Measurements from ENCODE around the gene TGFBI.

Gene TGFBI

DNA sequence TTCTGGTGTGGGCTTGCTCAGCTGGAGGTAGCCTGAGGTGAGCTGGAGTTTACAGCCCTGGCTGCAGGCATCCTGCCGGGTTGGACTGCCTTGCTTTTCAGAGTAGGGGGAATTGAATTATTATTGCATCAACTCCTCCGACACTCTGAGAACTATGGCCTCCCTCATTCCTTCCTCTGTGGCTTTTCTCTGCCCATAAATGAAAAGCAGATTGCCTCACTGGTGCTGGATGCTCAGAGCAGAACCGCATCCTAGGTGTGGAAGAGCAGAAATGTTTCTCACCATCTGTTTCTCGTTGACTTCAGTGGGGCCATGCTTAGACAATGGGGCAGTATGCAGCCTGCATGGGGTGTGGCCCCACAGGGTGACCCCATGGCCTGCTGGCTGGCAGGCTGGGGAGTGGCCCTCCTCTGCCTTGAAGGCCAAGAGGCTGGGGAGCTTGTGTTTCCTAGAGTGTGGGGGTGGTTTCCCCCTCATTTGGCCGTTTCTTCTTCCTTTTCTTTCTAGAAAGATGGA is 27.3 kb upstream of the TGFBI start:
- no peak for DNase-seq (ENCODE audit: low read depth in 1 of 2, low spot score in 1 of 2)

DNA sequence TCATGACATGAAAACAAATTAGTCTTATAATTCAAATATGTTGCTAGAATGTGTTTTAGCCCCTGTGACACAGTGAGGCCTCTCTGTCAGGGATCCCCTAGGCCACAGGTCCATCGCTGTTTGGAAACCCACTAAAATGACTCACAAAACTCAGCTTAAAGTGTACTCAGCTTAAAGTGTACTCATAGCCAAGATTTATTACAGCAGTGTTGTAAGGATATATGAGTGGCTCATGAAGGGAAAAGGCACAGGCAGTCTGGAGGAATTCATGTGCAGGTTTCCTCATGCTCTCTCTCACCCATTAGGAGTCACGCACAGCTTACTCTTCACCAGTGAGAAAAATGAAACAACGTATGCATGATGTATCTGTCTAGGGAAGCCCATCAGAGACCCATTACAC is 24.4 kb upstream of the TGFBI start:
- no peak for DNase-seq (ENCODE audit: low read depth in 1 of 2, low spot score in 1 of 2)

DNA sequence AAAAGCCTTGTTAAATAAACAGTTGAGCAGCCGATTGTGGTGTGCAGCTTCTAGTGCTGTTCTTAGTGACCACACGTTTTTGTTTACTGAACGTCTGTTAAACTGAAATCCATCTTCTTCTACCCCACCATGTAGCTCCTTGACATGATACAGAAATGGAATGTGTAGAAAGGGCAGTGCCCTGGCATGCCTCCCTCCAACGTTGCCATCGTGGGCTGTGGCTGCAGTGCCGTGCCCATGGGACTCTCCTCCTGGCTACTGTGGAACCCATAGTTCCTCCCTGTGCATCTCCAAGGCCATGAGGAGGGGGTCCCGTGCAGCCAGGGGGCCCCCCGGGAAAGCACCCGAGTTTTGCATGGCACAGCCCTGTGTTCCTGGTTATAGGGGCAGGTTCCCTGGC is 23.3 kb upstream of the TGFBI start:
- DNase-seq (ENCODE audit: low read depth in 1 of 2, low spot score in 1 of 2): no peak

DNA sequence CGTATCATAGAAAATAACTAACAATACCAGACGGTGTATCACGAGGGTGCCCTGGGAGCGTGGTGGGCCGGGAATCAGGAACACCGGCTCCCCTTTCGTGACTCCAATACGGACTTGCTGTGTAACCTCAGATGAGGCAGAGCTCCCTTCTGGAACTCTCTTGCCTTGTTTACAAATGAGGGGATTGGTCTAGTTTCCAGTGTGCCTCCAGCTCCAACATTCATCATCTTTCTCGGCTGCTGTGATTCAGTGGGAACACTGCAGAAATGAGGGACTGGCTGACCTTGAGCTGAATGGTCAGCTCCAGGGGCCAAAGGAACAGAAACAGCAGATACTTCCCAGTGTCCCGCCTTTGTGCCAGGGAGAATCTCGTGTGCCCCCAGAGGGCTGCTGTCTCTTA is 22.6 kb upstream of the TGFBI start:
- no peak for DNase-seq (ENCODE audit: low read depth in 1 of 2, low spot score in 1 of 2)

DNA sequence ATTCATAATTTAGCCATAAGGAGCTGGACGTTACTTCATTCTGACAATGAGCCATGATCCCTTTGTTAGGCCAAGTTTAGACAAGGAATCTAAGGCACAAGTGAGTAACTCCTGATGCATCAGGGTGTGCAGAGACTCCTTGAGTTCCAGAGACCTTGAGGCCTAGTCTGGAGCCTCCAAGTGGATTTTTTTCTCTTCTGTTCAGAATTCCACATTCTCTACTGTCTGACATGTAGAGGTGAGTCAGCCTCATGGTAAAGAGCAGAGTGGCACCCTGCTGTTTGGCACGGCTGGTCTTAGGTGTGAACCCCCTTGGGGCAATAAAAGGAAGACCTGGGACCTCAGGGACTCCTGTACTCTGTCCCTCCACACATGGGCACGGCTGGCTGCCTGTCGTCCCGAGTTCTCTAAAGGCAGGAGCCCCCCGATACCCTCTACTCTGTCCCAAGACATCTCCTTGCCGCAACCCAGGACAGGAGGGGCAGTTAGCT is 22.0 kb upstream of the TGFBI start:
- DNase-seq (ENCODE audit: low read depth in 1 of 2, low spot score in 1 of 2): no peak

DNA sequence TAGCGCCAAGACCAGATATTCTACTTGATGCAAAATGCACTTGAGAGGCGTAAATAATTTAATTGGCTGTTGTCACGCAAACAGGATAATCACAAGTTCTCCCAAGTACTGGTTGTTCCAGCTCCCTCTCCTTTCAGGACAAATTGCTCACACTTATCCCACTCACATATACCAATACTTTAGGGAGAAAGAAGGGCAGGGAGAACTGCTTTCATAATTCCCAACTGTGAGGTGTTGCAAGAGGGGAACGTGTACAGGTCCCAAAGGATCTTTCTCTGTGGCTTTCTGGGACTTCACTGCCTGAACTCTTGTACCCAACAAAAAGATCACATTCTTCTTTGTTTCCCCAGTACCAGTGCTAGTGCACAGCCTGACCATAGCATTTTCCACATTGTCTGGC is 21.5 kb upstream of the TGFBI start:
- no peak for DNase-seq (ENCODE audit: low read depth in 1 of 2, low spot score in 1 of 2)

DNA sequence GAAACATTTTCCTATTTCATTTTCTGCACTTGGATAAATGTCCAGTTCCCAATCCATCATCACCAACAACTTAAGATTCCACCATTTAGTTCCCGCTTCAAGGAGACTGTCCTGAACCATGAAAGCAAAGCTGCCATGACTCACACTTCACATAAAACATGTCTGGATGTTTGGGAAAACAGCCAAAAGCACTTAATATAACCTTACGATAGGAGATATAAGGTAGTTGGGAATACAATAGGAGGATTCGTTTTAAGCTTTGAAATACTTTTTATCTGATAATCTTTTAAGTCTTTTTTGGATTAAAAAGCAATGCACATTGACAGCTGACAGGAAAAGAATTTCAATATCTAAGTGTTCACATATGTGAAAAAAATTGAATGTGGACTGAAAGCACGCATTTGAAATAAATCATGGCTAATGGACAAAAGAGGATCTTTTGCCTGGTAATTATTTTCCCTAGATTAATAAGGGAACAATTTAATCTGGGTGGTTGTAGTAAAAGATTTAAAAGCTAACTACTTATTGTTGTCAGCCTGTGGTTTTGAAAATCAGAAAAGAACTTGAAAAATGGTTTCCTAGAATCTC is 17.3 kb upstream of the TGFBI start:
- no peak for DNase-seq (ENCODE audit: low read depth in 1 of 2, low spot score in 1 of 2)

DNA sequence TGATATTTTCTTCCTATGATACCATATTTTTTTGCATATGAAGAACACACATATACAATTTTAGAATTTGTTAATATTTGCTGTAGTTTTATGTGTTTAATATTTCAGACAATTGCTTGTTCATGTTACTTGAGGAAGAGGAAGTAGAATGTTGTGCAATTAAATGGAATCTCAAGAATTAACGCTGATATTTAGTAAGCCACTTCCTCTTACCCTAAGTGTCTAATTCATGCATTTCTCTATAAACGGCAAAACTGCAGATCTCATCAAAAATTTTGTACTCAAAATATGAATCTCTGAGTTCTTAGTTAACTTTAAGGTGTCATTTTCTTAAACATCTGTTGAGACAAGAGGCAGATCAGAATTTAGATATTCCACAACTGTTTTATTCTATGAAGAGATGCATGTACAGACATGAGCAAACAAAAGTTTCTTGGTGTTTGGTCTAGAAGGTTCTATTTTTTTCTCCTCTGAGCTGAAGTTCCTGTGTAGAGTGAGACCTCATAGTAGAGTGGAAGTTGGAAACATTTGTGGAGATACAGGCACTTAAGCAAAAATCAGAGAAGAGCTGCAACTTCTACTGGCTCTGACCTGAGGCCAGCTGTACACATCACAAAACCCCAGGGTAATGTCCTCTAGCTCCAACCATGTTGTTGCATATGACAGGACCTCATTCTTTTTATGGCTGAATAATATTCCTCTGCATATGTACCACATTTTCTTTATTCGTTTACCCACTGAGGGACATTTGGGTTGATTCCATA is 16.6 kb upstream of the TGFBI start:
- DNase-seq (ENCODE audit: low read depth in 1 of 2, low spot score in 1 of 2): no peak

DNA sequence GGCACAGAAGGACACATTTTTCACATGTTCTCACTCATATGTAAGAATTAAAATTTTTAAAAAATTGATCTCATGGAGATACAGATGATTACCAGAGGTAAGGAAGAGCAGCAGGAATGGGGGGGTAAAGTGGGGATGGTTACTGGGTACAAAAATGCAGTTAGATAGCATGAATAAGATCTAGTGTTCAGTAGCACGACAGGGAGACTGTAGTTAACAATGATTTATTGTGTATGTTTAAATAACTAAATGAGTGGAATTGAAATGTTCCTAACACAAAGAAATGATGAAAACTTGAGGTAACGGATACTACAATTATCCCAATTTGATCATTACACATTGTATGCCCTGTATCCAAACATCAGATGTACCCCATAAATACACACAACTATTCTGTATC is 15.2 kb upstream of the TGFBI start:
- DNase-seq (ENCODE audit: low read depth in 1 of 2, low spot score in 1 of 2): no peak

DNA sequence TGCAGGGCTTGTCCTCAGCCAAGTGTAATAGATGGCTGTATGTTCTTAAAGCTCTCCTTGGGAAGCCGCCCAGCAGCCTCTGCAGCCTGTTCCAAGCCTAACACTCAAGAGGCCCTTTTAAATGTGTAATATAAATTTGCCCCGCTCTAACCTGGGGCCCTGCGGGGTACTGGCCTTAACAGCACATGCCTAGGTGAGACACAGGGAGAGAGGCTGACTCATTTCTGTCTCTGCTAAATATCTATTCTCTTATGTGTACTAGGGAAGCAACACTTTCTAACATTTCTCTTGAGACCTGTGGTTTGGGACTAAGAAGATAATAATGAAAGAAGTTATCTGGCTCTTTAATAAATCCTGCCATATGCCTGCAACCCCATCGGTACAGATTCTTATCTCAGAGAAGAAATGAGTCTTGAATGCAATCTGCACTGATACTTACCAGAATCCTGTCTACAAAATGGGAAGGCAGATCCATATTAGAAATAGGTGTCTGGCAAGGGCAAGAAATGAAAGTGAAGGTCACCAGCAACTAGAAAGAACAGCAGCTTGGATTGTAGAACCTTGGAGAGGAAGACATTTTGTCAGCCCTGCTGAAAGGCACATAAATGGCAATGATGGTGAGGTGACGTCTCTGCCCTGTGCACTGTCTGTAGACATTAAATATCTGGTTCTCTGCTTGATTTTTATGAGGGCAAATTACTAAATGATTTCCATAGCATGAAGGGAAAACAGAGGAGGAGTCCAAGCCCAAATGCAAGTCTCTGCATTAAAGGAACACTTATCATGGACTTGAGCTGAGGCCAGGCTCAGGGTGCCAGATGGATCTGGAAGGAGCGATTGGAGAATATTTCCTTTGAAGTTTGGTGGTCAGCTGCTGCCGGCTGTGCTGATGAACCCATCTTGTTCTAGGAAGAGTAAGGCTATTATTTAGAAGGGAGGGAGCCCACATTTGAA is 14.5 kb upstream of the TGFBI start:
- no peak for DNase-seq (ENCODE audit: low read depth in 1 of 2, low spot score in 1 of 2)

DNA sequence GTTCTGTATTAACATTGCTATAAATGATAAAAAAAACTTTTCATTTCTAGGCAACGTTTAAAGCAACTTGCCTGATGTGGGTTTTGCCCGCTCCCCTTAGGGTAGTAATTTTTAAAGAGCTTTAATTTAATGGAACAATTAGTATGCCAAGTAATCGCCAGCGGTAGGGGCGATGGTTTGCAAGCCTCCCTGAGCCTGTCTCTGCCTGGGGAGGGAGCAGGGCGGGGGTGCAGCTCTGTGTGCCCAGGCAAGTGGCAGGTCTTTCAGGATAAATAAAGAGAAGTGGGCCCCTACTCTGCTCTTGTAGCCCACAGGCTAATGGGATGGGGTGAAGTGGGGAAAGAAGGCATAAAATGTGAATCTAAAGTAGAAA is 13.8 kb upstream of the TGFBI start:
- DNase-seq (ENCODE audit: low read depth in 1 of 2, low spot score in 1 of 2): no peak

DNA sequence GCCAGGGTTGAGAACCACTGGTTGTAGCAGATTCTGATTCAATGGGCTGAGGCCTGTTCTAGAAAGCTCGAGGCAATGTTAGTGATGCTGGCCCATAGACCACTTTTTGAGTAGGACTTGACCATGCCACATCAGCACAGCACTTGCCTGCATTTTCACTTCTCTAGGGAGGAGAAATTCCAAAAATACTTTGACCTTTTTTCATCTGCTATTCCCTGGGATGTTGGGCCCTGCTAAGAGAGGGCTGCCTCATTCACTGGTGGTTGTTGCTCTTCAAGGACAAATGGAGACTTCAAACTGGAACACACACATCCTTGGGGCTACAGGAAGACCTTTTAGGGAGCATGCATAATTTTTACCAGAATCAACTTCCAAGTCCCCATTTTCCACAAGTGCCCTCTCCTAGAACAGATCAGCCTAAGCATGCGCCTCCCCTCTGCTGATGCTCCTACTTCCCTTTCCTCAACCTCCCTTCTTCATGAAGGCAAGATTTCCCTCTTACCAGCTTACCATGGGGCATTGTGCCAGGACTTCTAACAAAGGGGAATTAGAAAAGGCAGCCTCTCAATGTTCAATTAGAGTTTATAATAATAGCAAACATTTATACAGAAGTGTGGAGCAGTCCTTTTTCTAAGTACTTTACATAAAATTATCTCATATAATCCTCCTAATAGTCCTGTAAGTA is 12.7 kb upstream of the TGFBI start:
- no peak for DNase-seq (ENCODE audit: low read depth in 1 of 2, low spot score in 1 of 2)

DNA sequence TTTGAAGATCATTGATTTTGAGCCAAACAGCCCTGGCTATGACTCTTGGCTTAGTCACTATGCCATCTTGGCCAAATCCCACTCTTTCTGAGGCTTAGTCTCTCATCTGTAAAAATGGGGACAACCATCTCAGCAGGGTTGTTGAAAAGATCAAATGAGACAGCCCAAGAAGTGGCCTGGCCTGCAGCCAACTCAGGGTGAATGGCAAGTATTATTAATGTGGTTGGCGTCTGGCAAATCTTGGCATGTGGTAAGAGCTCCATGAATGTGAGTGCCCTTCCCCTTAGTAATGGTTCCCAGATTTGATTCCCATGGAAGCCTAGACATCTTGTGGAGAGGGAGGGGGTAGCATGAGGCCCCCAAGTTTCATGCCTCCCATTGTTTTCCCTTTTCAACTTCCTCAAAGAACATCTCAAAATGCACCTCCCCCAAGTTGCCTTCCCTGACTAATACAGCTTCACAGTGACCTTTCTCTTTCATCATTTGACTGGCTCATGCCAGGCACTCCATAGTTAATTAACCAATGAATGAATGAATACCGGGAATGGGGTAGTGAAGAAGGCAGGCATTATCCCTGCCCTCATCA is 11.8 kb upstream of the TGFBI start:
- no peak for DNase-seq (ENCODE audit: low read depth in 1 of 2, low spot score in 1 of 2)

DNA sequence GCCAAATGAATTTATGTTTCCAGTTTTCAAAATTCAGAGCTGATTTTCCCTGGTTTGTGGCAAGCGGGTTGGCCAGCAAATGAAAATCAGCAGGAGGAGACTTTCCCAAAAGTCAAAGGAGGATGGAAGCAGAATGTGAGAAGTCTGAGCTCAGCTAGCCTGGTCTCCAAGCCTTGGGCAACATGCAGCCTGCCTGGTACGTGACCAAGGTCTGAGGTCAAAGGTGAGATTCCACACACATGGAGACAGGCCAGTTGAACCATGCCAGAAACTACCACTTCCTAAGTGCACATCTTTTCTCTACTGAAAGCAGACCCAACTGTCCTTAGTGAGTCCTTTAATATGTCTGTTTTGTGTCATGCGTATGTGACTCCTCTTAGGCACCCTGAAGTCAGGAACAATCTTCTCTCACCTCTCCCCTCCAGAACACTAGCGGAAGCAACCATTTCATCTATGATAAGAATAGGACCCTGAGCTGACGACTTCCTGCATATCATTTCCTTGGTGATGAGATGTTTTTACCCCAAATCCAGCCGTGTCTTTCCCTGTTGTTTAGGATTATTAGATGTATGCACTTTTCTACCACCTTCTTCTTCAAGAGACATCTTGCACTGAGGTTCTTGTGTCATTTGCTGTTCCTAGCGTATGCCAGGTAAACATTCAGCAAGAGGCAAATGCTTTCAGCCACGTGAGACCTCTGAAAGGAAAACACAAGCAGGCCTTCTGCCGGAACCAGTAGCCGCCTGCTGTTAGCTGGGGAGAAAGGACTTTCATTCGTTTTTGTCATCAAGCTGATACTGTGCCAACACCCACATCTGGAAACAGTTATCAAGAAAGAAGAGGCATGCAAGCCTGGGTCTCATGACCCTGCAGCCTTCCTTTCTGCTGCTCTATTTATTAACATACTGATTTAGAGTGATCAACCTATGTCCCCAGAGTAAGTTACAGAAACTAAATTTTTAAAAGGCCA is 9.7 kb upstream of the TGFBI start:
- no peak for DNase-seq (ENCODE audit: low read depth in 1 of 2, low spot score in 1 of 2)

DNA sequence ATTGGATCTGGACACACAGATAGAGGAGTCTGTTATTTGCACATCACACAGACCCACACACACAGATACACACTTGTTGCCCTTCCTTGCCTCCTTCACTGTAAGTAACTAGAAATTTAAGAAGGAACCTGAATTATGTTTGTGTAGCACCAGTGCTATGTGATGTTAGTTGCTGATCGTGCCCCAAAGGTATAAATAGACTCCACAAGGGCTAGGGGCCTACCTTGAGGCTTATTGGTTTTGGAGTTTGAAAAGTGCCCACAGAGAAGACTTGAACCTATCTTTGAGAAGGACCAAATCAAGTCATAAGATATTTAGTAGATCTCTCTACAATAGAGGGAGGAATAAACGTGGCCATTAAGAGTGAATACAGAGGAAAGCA is 8.8 kb upstream of the TGFBI start:
- no peak for DNase-seq (ENCODE audit: low read depth in 1 of 2, low spot score in 1 of 2)

DNA sequence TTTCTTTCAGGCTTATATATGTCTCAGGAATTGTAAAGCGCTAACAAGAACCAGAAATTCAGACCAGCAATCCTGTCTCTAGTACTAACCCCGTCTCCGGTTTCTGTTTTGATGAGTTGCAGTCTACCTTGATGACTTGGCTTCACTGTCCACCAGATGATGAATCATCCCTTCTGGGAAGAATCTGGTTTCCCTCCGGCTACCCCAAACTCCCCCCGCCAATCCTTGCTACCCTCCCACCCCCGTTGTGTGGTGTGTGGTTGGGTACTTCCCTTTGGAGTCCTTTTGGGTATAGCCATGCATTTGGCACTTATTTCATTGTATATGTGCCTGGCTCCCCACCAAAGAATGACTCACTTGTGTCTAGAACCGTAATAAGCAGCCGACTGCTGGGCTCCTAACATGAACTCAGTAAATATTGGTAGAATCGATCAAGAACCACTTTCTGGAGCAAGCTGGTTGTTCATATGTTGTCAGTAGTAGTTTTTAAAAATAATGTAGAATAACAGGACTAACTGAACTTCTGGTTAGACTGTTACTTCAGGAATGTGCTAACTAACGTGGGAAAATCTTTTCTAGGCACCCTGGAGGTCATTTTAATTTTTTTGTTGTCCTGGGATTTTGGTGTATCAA is 8.3 kb upstream of the TGFBI start:
- DNase-seq (ENCODE audit: low read depth in 1 of 2, low spot score in 1 of 2): no peak

DNA sequence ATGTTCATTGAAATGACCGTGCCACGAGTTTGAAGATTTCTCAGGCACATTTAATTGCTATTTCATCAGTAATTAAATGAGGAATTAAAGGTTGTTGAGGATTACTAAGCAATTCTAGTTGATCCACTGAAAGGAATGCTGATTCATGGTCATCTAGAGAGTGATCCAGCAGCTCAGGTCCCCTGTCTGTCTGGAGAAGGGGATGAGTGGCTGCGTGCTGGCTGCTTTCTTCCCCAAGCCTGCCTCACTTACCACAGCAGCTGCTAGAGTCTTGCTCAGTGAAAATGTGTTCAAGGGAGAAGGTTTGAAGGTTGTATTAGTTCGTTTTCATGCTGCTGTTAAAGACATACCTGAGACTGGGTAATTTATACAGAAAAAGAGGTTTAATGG is 7.8 kb upstream of the TGFBI start:
- DNase-seq (ENCODE audit: low read depth in 1 of 2, low spot score in 1 of 2): no peak

DNA sequence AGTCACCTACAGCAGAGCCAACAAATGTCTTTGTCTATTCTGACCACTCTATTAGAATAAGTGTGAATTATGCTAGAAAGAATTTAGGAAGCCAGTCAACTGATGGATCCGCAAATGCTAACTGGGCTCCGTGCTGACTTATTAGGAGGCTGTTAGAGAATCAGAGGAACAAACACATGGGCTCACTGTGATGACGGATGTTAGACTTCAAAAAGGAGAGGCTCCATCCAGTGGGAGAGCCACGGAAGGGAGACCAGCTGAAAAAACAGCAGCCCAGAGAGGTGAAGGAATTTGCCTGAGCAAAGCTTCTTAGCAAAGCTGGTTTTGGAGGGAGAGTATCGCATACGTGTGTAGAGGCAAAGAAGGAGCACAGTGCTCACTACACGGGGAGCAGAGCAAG is 5.8 kb upstream of the TGFBI start:
- no peak for DNase-seq (ENCODE audit: low read depth in 1 of 2, low spot score in 1 of 2)

DNA sequence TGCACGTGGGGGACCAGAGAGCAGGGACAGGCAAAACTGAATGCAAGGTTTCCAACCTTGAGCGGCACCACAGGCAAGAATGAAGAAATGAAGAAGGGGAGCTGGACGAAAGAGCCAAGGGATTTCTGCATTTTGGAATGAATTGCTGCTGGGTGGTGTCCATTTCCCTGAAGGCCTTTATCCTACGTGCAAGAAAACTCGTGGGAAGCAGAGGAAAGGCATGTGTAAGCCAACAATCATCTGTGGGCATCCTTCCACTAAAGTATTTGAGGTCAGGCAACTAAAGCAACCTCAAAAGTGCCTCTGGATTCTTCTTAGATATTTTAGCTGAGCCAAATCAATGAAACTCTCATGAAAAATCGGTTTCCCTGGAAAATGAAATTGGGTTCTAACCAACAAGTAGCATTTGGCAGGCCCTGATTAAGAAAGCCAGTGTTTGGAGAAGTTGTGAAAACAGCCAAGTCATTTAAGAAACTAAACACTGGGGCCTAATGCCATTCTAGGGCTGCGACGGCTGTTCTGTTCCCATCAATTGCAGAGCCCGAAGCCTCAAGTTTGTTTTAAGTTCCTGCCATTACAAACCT is 4.7 kb upstream of the TGFBI start:
- no peak for DNase-seq (ENCODE audit: low read depth in 1 of 2, low spot score in 1 of 2)
